Measurements from ENCODE around the gene PGAP1.

PGAP1 gene

DNA sequence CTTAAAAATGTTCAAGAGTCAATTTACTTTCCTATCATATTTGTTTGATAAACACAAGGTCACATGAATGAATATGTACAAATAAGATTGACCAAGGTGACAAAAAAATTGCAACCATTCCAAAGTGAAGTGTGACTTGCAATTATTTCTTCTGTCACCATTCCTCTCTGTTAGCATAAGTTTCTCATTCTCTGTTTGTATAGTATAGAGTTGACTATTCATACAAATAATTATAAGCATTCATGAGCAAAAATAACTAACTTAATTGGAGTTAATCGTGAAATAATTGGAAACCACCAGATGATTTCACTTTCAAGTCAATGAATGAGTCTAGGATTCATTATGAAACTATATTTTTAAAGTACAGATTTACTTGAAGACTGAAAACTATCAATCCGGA is 42.1 kb downstream of the PGAP1 start:
- DNase-seq, result no peak

DNA sequence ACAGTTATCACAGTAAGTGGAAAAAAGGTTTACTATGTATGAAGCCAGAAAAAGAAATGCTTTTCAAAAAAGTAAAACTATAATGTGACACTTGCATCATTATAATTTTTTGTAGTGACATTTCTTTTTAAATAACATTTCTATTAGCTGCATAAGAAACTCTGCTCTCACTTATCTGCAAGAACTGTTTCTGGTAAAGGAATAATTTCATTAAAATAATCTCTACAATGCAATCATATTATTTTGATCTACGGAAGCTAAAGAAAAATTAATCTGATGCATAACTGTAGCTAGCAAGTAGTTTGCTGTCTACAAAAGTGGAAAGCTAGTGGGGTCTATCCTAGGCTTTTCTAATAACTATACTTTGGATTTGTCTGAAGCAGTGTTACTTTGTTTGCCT is 50.1 kb downstream of the PGAP1 start:
- no peak for DNase-seq

DNA sequence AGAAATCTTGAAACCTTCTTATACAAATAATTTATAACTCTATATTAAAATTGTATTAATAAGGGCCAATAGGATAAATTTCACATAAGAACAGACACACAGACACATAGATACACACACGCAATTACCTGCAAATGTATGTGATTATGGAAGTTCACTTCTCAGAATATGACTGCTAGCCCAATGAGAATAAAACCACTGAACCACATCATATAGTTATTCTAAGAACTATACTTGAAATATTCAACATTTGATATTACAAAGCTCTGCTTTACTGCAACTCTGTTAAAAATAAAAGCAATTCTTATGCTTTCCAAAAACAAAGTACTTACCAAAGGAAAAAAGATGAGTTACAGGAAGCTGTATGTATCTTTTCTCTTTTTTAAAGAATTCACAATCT is 51.1 kb downstream of the PGAP1 start:
- no peak for DNase-seq

DNA sequence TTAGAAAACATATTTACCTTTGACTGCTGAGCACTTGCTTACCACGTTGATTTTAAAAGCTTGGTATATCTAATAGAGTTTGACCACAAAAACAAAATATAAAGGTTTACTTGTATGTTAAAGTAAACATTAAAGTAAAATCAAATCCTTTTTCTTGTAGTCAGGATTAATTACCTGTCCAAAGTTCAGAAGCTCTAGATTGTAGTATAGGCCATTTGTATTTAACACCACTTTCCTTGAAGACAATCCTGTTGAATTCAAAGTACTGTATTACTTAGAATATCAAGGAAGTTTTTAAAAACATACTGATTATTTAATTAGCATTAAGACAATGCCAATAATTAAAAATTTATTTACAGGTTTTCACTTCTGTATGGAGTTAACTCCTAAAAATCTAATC is 53.0 kb downstream of the PGAP1 start:
- DNase-seq, result no peak

DNA sequence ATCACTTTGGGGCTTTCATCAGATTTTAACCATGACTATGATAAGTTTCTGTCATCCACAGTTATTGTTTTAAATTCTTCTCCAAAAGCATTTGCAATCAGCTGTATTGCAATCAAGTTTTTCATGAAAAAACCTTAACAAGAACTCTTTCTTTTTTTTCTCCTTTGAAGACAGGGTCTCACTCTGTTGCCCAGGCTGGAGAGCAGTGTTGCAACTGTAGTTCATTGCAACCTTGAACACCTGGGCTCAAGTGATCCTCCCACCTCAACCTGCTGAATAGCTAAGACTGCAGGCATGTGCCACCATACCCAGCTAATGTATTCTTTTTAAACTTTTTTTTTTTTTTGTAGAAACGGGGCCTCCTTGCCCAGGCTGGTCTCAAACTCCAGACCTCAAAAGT is 71.9 kb downstream of the PGAP1 start:
- no peak for DNase-seq

DNA sequence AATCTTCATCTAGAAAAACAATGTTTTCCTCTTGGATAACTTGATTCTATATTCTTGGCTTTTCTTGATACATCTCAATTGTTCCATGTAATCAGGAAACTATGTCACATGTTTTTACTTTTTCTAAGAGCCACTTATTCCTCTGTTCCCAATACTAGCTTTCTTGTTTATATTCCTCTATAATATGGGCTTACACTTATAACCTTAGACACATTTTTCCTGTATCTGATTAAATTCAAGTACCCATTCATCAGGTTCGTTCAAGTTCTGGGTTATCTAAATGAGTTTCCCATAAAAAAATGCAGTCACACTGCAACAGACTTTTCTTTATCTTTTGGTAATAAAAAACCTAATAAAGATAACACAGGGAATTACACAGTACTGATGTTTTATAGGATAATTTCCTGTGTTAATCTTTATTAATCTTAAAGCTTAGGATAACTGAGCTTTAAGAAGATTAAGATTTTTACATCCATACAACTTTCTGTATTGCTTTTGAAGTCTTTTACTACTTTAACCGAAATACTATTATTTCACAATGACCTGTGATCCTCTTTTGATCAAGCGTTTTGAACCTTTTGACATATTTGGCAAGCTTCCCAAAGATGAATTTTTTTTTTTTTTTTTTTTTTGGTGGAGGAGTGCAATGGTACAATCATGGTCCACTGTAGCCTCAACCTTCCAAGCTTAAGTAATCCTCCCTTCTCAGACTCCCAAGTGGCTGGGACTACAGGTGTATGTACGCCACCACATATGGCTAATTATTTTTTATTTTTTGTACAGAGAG is 73.0 kb downstream of the PGAP1 start:
- DNase-seq, result no peak

DNA sequence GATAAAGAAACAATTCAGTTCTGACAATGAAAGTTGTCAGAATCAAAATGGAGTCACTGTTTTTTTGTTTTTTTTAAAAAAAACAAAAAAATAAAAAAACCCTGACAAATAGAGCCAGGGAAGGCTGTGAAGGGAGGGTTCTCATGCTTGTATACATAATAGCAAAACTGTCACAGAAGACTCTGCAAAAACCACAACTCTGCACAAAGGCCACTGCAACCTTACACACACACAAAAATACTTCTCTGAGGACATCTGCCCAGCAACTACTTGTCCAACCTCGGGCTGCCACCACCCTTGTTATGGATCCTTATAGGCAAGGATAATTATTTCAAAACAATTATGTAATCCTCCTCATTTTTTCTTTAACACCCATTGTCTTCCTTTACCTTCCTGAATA is 75.4 kb downstream of the PGAP1 start:
- DNase-seq, result no peak

DNA sequence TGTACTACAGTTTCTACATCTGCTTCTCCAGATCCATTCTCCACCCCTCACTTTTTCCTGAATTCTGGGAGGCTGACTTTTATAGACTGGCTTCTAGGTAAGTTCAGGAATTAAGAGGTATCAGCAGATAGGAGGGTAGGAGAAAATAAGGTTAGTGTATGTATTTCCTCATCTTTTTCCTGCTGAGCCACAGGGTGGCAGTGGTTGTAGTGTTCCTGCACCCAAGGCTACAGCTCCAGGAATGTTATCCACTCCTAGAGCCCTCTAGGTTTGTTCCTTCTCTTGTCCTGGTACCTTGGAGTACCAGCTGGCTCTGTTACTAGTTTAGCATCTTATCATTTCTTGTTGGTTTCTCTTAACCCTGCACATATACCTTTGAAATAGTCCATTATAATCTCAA is 76.6 kb downstream of the PGAP1 start:
- DNase-seq, result no peak

DNA sequence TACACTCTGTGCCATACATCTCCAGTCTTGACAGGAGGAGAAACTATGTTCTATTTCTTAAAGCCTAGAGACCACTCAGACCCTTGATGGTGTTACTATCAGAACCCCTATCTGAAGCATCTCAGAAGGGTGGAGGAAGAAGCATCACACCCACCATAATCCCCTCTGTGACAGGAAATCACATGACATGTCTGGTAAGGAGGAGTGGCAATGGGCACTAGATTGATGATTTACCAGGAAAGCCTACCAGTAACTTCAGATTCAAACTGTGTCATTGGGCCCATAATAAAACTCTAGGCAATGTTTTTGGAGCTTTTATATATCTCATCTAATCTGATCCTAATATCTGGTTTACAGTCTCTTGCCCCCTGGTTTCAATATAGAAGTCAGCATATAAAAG is 80.2 kb downstream of the PGAP1 start:
- DNase-seq, result no peak

DNA sequence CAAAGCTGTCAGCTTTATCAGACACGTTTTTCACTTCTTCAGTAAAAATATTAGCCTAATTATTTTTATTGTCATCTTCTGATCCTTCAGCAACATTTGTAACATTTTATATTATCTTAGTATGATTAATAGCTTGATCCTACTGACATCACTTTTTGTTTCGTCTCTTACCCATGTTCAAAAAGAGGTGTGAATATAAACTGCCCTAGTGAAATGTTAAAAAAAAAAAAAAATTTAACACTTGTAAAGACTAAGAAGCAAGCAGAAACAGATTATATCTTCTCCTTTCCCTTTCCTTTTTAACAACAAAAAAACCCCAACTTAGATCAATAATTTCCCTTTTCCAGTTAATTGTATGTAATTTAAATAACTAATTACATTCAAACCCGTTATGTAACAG is 81.1 kb downstream of the PGAP1 start:
- DNase-seq, result no peak

DNA sequence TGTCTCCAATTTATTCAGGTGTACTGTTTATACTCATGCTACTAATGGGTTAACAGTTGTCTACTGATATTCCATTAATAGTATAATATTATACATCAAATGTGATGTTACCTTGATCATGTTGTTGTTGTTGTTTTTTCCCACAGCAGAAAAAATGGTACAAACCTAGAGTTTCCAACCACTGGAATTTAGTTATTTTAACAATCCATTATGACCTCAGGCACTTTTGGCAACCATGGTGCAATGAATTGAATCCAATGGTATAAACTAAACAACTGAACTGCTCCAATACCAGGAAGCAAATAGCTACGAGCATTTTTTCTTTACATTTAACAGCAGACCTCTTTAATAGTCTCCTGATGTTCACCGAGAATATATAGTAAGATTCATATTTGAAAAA is 86.3 kb downstream of the PGAP1 start:
- DNase-seq, result no peak

DNA sequence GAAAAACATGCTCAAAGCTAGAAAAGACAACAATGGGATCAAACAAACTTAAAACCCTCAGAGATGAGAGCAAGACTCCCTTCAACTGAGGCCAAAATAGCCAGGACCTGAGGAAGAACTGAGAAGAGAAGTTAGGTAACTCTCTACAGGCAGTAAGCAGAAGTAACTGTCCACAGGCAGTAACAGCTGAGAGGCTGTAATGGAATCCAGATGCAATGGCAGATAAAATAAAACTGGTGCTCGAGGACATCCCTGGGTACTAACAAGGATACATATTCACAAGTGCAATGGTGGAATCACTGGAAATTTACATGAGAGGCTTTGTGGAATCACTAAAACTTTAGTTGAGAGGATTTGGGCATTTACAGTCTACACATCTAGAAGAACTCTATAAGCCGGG is 86.9 kb downstream of the PGAP1 start:
- no peak for DNase-seq

DNA sequence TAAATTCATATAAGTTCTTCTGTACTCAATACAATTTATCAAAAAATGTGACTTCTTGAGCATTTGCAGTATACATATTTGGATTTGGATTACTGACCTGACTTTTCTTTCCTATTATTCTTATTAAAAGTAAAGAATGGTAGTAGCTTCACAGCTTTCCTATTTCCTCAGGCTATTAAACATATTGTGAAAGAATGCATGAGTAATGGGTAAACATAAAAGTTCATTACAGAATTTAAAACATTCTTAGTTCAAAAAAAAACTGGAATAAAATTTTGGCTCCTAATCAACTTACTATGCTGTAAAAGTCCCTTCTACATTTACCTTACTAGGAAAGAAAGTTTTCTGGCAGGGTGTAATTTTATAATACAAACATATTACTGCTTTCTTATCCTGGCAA is 90.1 kb downstream of the PGAP1 start:
- no peak for DNase-seq

DNA sequence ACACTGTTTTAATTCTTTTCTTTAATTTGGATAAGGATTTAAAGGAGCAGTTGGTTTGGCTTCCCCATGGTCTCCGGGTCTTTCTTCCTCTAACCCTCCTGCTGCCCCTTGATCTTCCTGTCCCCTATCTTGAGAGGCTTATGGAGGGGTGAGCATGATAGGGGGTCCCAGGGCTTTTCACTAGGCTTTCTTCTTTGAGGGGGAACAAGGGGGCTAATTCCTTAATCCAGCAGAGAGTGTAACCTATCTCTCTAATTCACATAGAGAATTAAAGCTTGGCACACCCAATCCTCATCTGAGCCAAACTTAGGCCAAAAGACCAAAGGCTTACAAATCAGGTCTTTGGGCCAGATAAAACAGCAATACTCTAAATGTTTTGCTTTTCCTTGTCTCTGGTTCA is 95.8 kb downstream of the PGAP1 start:
- DNase-seq, result no peak

DNA sequence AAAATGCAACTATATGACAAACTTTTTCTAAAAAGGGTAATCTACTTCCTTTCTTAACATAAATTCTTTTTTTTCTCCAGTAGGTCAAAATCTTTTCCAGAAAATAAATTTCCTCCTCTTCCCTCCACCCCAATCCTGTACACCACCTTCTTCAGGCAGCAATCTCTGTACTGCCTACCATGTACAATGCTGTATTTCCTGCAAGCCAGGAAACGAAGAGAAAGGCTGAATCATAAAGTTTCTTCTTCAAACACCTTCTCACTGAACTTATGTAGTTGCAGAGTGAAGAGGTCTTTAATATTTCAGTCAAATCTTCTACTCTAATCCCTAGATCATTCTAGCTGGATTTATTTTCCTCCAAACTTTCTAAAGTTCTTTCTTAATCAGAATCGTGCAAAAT is 99.2 kb downstream of the PGAP1 start:
- no peak for DNase-seq

DNA sequence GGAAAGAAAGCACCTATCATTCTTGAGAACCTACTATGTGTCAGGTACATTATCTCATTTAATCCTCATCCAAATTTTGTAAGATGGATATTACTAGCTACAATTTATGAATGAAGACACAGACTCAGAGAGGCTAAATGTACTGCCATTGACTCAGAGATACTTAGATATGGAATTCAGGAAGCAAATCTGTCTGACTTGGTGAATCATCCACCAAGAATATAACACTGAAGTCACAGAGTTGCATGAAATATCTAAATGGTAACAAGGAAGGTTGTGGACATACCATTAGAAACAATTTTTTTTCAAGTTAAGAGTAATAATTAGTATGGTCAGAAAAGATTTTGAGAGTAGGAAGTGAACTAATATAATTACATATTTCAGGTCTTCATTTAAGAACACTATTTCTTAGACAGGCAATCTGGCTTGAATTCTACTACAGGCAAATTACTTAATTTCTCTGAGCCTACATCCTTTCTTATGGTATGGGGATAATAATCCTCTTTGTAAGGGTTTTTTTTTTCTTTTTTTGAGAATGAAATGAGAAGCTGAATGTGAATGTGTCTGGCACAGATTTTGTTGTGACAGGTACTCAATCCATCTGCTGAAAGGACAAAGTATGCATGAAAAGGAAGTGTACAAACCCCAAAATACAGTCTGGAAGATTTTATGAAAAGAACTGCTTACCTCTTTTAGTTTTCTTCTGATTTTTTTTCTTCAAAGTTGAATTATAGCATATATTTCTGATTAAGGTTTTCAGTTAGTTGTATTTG is 102.6 kb downstream of the PGAP1 start:
- no peak for DNase-seq

DNA sequence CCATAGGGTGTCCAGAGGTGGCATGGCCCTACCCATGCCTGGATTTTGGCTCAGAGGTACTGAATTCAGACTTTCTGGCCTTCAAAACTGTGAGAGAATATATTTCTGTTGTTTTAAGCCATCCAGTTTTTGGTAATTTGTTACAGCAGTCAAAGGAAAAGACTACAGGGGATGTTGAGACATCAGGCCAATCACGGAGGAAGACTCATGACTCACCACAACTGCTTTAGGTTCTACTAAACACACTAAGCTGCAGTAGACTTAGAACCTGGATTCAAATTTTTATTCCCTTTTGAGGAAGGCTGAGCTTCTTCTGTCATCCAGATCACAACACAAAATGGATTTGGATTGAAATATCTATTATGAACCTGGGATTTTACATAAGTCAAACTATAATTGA is 105.3 kb downstream of the PGAP1 start:
- no peak for DNase-seq

DNA sequence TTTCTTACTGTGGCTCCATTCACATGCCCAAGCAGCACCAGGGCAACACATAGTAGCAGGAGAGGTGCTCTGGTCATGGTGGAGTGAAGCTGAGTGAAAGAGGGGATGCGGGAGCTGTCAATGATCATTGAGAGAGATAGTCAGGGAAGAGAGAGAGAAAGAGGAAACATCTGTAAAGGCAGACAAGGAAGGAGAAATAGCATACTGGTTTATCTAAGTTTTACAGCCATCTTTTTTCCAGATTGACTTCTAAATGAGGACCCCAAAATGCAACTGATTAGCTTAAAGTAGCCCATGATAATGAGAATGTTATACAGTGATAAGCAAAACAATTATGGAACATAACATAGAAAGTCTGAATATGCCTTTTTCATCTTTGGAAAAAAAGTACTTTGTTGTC is 117.2 kb downstream of the PGAP1 start, which contains the start of gene C2orf66:
Gene C2orf66, minus strand, starts transcription at position 96 of the 400 bp plus-strand sequence. Its CDS starts 19 bp downstream, at position 77.
- DNase-seq, result no peak

DNA sequence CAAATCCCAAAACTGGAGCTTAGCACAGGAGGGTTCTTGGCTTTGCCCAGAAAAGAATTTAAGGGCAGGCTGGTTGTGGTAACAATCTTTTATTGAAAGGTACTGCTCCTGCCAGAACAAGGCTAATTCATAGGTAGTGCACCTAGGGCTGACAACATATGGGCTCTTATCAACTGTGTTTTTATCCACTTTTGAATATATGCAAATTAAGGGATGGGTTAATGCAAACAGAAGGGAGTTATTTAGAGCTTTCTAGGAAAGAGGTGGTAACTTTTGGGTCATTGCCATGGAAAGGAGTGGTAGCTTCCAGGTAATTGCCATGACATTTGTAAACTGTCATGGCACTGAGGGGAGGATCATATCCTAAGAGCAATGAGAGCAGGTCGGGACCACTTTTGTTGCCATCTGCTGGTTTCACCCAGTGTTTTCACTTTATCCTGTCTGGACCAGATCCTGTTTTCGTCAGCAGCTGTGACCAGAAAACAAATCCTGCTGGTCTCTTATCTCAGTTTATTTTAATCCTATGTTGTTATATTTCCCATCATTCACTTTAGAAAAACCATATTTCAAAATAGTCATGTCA is 118.3 kb downstream of the PGAP1 start:
- DNase-seq, result no peak

DNA sequence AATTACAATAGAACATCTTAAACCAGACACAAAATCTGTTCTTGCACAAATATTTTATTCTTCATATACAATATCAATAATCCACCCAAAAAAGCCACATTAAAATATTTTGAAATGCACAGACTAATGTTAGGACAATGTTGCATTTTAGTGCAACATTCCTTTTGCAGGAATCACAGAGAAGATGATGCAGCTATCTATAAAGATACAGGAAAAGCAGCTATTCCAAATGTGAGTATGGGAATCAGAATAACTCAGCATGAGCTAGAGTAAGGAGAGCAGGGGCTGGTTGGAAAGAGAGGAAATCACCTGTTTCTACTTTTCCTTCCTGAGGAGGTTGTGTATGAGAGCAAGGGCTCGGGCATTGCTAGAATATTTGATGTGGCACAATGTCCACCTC is 122.1 kb downstream of the PGAP1 start:
- DNase-seq, result no peak

DNA sequence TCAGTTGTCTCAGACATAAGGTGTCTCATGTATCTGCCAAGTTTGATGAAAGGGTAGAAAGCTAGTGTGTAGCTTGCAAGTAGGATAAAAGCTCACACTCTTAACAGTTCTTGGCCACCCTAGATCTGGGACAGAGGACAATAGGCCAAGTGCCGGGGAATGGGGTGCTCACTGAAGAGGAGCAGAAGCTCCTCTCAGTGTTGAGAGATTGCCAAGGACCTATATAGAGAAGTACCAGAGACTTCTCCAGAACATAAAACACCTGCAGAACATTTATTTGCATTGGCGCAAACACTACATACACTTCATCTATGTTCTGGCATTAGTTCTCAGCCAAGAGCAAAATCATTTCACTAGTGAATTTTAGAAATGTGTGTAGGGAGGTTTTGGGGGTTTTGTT is 124.1 kb downstream of the PGAP1 start:
- no peak for DNase-seq

DNA sequence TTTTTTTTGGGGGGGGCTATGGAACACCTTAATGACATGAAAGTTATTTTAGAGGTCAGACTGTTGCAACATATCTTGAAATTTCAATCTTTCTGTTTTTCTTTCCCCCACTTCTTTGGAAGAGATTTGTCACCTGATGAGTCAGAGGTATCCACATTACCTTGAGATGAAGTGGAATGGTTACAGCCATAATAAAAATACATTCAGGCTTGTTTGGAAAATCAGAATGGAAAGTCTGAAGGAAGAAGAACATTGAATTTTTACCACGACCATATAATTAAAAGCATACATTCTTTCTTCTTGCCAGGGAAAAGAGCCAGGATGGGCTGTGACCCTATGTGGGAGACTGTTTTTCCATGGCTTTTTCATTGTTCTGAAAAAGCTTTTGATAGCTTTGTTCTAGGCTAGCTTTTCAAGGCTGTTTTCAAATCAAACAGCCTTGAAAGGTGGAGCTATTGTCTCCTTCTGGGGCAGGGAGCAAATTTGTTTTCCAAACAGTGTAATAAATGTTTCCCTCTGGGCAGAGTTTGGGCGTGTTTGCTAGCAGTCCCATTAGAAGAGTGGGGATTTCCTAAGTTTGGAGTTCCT is 124.7 kb downstream of the PGAP1 start:
- DNase-seq, result no peak

DNA sequence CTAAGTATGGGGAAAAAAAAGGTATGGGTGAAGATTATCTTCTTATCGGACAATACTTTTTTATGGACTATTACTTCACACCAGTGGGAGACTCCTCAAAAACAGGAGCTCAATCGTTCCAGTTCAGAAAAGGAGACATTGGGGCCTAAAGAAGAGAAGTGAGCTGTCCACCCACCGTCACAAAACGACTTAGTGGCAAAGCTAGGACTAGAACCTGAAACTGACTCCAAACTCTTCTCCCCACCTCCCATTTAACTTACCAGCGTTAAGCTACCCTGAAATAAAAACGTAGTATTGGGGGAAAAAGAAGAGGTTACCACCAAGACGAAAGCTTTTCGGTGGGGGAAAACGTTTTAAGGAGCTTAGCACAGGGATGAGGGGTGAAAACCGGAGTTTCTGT is 127.5 kb downstream of the PGAP1 start:
- DNase-seq, result no peak

DNA sequence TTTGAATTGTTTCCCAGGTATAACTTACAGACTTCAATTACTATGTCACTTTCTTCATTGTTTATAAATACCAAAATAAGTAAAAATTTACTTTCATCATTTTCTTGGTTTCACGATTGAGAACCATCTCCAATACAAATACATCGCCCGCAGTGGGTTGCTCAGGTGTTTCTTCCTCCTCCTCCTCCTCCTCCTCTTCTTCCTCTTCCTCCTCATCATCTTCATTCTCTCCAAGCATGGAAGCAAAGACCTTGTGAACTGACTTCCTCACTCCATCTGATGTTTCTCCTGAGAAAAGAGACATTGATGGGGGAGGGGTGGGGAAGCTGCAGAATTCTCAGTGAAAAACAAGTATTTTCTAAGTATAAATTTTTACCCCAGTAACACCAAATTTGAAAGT is 133.6 kb downstream of the PGAP1 start:
- DNase-seq, result no peak

Measured in NCI-H2081 treated with DMSO at 0.1 percent for 48 hours (cell line).